ENCODE measurements around the gene ADCY4.

The ADCY4 gene

GRCh38 chr14:24300326-24300980, 34.4 kb downstream of the ADCY4 start:
- no peak for DNase-seq (ENCODE audit: extremely low read depth in 1 of 2, low read depth in 1 of 2)

GRCh38 chr14:24299255-24300191, 35.3 kb downstream of the ADCY4 start, which contains the start of the genes DHRS1 and NOP9:
DHRS1 (minus strand) TSS chr14:24299780; CDS start chr14:24299106, 674 bp downstream.
NOP9 (plus strand) TSS chr14:24299850; CDS start chr14:24299955, 105 bp downstream.
- peak; percentile 84 to 93 for DNase-seq (ENCODE audit: extremely low read depth in 1 of 2, low read depth in 1 of 2)

GRCh38 chr14:24298892-24299254, 36.0 kb downstream of the ADCY4 start:
- no peak for DNase-seq (ENCODE audit: extremely low read depth in 1 of 2, low read depth in 1 of 2)

- DNase-seq (ENCODE audit: extremely low read depth in 1 of 2, low read depth in 1 of 2) = no peak
Measured at GRCh38 chr14:24297190-24297964, 37.5 kb downstream of the ADCY4 start.

GRCh38 chr14:24296341-24297157, 38.3 kb downstream of the ADCY4 start:
- DNase-seq (ENCODE audit: extremely low read depth in 1 of 2, low read depth in 1 of 2) = peak; percentile 45 to 48

- DNase-seq (ENCODE audit: extremely low read depth in 1 of 2, low read depth in 1 of 2) = no peak
Measured at GRCh38 chr14:24293525-24293924, 41.3 kb downstream of the ADCY4 start.

- DNase-seq (ENCODE audit: extremely low read depth in 1 of 2, low read depth in 1 of 2) = no peak
Measured at GRCh38 chr14:24292118-24292807, 42.6 kb downstream of the ADCY4 start.

- no peak for DNase-seq (ENCODE audit: extremely low read depth in 1 of 2, low read depth in 1 of 2)
Measured at GRCh38 chr14:24291446-24292117, 43.3 kb downstream of the ADCY4 start.

GRCh38 chr14:24290746-24291145, 44.1 kb downstream of the ADCY4 start:
- DNase-seq (ENCODE audit: extremely low read depth in 1 of 2, low read depth in 1 of 2) = no peak

GRCh38 chr14:24289649-24290280, 45.1 kb downstream of the ADCY4 start:
- DNase-seq (ENCODE audit: extremely low read depth in 1 of 2, low read depth in 1 of 2) = no peak

- DNase-seq (ENCODE audit: extremely low read depth in 1 of 2, low read depth in 1 of 2) = no peak
Measured at GRCh38 chr14:24286996-24287395, 47.9 kb downstream of the ADCY4 start.

- DNase-seq (ENCODE audit: extremely low read depth in 1 of 2, low read depth in 1 of 2) = no peak
Measured at GRCh38 chr14:24285351-24285750, 49.5 kb downstream of the ADCY4 start.

- no peak for DNase-seq (ENCODE audit: extremely low read depth in 1 of 2, low read depth in 1 of 2)
Measured at GRCh38 chr14:24284501-24285035, 50.3 kb downstream of the ADCY4 start.

- no peak for DNase-seq (ENCODE audit: extremely low read depth in 1 of 2, low read depth in 1 of 2)
Measured at GRCh38 chr14:24283796-24284460, 50.9 kb downstream of the ADCY4 start.

GRCh38 chr14:24282736-24283135, 52.1 kb downstream of the ADCY4 start:
- DNase-seq (ENCODE audit: extremely low read depth in 1 of 2, low read depth in 1 of 2) = no peak

GRCh38 chr14:24281636-24282035, 53.2 kb downstream of the ADCY4 start:
- DNase-seq (ENCODE audit: extremely low read depth in 1 of 2, low read depth in 1 of 2) = no peak

GRCh38 chr14:24280797-24281460, 53.9 kb downstream of the ADCY4 start:
- DNase-seq (ENCODE audit: extremely low read depth in 1 of 2, low read depth in 1 of 2) = no peak
